HG03571 (cell line): ENCODE measurements around the gene SBNO1.

ENCODE experiments used
- ATAC-seq: cut with Tn5 transposase; IDR thresholded peaks from one replicate; pipeline ENCODE4 v1.9.1; 2021; ENCODE audit not compliant: unreplicated experiment

The SBNO1 gene

DNA sequence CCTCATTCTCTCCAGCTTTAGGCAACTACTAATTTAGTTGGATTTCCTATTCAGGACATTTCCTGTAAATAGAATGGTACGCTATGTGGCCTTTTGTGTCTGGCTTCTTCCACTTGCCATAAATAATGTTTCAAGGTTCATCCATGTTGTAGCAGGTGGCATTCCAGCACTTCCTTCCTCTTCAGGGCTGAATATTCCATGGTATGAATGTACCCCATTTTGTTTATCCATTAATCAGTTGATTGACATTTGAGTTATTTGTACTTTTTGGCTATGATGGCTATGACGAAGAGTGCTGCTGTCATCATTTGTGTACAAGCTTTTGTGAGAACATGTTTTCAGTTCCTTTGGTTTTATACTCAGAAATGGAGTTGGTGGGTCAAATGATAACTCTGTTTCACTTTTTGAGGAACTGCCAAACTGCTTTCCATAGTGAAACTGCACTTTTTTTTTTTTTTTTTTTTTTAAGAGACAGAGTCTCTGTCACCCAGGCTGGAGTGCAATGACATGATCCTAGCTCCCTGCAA lies 86.5 kb downstream of the SBNO1 start:
- ATAC-seq: peak; percentile 78

DNA sequence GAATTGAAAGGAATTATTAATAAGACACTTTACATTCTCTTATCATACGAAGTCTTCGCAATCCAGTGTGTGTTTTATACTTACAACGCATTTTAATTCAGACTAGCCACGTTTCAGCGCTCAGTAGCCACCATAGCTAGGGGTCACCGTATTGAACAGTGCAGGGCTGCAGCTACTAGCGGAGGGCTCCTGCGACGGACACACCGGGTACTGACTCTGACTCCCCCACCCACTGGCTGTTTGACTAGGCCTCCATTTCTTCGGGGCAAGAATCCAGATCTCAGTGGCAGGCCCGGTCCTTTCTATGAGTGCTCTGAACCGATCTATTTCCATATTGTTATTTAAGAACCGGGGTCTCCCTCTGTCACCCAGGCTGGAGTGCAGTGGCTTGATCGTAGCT lies 91.5 kb downstream of the SBNO1 start:
- no peak for ATAC-seq

DNA sequence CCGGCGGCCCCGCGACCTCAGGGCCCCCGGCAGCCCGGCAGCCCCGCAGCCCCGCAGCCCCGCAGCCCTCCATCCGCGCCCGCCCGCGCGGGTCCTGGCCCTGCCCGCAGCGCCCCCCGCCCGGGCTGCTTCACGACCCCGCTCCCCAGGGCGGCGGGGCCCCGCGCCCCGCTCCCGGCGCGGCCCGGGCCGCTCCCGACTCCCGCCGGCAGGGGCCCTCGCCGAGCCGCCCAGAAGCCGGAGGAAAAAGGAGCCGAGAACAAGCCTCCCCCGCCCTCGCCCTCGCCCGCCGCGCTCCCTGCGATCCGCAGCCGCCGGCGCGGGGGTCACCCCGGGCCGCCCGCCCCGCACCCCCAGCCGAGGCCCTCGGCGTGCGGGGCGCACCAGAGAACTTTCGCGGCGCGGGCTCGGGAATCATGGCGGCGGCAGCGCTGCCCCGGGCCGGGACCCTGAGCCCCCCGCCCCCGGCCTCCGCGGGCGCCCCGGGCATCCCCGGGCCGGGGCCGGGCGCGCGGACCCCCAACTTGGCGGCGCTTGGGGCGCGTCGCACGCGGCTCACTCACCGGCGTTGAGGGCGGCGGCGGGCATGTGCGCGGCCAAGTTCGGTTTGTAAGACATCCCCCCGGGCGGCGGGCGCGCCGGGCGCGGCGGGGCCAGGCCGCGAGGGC lies 93.5 kb downstream of the SBNO1 start:
- peak; percentile 51 for ATAC-seq

DNA sequence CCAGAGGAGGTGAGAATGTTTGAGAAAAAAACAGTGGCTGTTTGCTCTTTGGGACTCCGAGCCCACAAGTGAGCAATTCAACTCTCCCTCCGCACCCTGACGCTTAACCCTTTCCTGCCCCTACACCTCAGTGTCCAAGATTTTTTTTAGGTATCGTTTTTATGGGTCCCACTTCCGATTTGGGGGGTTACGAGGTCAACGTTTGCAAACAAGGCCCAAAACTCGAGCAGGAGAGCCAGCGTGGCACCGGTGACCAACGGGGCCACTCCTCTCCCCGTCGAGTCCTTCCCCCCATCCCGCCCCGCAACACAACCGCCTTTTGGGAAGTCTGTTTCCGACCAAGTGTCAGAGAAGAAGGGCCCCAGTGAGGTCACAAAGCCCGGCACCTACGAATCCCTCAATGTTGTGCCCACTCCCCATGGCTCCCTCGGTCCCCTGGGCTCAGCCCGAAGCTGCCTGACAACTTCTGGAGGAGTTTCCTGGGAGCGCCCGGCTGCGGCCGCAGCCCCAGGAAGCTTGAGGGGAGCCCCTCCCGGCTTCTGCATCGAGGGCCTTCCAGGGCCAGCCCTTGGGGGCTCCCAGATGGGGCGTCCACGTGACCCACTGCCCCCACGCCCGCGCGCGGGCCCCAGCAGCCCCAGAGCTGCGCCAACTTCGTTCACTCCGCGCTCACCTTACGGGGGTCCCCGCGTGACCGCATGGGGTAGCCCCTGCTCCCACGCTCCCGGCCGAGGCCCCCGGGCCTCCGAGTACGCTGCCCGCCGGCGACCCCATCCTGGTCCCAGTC lies 94.2 kb downstream of the SBNO1 start:
- ATAC-seq: peak; percentile 3

DNA sequence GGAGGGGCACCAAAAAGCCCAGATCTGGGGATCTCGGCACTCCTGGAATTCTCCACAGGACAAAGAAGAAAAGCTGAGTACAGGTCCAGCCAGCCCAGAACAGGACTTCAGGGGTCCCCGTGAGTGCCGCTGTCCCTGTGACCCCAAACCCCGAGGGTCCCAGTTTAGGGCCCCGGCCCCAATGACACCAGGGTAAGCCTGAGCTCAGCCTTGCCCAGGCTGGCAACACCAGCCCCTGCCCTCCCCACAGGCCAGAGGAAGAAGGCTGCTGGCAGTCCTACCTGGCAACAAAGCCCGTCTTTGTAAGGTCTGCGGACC lies 94.8 kb downstream of the SBNO1 start:
- ATAC-seq: no peak

DNA sequence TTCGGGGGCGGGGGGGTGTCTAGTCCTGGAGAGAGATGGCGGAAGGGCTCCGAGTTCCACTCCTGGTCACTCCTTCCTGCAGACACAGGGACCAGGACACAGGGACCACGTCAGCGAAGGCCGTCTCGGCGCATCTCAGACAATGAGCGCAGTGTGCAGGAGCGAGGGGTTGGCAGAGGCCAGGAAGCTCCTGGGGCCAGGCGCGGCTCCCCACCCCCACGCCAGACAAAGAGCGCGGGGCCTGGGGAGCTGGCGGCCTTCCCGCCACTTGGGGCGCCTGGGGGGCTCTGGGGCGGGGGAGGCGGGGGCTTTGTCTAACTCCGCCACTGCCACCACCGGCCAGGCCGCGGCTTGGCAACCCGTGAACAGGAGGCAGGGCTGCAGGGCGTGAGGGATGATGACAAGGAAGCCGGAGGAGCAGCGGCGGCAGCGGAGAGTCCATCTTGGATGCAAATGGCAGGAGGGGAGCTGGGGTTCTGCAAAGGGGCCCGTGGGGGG lies 95.2 kb downstream of the SBNO1 start:
- no peak for ATAC-seq

DNA sequence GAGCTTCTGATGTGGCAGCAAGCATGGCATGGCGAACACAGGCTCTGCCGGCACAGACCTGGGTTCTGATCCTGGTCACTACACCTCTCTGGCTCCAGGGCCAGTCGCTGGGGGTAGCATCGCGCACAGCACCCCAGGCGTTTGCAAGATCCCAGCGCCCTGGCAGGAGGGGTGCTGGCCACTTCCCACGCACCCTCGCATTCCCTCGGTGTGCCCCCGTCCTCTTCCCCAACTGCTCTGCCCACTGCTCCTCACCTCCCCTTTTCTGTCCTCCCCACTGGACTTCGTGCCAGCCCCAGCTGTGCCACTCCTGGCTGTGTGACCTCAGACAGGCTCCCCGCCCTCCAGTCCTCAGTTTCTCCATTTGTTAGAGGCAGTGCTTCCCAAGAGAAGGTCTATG lies 95.8 kb downstream of the SBNO1 start:
- ATAC-seq: no peak

DNA sequence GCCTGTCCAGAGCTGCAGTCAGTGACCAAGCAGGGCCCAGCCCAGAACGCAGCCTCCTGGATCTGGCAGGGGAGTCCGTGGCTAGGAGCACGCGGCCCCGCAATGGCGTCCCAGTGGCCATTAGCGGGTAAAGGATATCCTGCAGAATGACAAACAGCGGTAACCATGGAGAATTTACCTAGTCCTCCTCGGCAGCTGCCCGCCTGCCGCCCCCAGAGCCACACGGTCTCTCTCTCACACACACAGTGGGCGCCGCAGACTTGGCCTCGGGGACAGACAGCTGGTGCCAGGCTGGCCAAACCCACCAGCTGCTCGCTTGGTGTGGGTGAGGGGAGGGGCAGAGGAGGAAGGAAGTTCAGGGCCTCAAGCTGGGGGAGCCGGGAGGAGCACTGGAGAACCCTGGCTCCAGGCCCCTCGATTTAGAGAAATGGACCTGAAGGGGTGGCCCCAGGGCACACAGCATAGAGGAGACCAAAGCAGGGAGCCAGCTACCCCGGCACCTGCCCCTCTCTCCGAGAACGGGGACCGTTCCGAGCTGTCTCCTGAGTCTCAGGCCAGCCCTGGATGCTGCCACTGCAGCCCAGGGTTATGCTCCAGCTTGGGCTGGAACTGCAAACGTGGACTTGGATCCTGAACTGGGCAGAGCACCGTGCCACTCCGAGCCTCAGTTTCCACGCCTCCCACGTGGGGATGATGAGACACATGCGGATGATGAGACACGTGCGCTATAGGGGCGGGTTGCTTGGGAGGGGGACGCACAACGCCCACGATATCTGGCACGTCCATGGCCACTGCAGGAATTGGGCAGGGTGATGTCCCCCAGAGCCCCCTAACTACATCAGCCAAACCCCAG lies 96.4 kb downstream of the SBNO1 start:
- ATAC-seq: no peak

DNA sequence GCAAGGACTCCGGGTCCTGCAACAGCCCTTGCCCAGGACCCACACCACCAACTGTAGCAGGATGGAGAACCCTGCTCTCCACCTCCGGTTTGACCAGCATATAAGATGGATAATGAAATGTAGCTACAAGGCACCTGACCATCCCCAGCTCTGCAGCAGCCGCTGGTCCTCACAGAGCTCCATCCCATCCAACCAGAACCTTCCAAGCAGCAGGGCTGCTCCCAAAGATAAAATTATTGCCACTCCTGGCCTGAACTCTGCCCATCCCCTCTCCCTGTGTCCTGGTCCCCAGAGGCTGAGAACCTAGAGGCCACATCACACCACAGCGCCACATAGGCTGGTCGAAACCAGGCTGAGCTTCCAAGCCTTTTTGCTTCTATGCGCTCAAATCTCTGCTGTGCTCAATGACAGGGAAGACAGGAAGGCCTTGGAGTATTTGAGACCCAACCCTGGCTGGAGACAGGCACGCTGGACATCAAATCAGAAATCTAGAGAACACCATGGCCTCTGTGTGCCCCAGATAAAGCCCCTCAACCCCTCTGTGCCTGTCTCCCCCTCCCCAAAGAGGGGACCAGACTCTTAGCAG lies 97.2 kb downstream of the SBNO1 start:
- no peak for ATAC-seq

DNA sequence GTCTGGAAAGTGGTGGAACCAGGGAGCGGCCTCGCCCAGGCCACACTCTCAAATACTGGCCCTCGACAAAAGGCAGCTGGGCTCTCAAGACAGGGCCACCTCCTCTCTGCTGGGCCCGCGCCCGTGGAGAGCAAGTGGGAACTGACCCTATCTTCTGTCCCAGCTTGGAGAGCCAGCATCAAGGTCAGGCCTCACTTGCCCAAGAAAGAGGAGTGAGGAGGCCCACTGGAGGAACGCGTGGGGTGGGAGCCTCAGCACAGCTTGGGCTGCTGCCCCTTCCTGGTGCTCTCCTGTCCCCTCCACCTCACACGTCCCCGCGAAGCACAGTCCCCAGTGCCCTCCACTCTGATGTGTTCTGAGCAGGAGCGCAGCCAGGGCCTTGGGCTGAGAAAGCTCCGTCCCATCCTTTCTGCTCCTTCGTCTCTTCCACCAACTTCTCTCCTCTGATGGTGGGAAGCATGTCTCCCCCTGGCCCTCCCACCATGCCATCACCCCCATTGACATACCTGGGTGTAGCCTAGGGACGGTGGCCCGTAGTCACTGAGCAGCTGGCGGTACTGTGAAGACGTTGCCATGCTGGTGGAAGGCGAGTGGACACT lies 97.9 kb downstream of the SBNO1 start:
- ATAC-seq: no peak

DNA sequence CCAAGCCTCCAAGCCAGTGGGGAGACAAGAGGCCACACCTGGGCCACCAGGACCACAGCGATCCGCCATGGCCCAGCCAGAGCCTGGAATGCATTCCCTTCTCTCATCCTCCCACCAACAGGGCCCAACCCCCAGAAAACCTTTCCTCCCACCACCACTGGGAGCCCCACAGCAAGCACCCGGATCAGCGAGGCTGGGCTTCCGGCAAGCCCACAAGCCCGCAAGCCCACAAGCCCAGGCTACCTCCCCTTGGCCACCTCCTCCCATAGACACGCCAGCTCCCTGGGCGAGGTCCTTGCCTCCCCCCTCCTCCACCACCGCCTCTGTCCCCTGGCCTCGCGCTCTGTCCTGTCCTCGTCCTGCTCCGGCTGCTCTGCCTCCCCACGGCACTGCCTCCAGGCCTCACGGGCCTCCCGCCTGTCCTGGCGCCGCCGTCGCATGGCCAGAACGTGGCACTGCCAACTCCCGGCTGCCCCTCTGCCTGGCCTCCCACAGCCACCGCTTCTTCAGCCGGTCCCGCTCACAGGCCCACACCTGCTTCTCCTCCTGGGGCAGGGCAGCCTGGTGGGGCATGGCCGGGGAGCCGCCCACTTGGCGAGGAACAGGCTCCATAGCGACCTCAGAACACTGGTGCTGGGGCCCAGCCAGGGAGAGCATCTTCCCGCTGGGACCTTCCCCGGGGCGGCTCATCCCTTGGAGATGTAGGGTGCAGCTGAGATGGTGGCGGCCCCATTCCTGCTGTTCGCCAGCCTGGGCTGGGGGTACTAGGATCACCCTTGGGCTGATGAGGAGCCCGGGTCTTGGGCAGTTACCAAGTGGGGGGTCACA lies 98.6 kb downstream of the SBNO1 start:
- ATAC-seq: no peak

DNA sequence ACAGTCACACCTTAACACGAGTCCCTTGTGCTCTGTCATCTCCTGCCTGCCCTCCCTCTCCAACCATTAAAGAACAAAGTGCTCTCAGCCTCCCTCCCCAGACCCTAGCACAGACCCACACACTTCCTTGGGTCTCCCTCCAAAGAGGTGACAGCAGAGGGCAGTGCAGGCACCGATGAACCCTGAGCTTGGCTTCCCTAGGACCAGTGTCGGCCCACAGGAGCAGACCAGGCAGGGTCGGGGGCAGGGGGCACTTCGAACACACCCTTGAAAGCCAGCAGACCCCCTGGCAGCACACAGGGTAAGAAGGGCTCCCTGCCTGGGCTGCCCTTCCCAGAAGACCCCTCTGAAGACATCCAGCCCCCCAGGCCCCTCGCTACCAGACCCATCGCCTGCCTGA lies 100.0 kb downstream of the SBNO1 start:
- ATAC-seq: no peak

DNA sequence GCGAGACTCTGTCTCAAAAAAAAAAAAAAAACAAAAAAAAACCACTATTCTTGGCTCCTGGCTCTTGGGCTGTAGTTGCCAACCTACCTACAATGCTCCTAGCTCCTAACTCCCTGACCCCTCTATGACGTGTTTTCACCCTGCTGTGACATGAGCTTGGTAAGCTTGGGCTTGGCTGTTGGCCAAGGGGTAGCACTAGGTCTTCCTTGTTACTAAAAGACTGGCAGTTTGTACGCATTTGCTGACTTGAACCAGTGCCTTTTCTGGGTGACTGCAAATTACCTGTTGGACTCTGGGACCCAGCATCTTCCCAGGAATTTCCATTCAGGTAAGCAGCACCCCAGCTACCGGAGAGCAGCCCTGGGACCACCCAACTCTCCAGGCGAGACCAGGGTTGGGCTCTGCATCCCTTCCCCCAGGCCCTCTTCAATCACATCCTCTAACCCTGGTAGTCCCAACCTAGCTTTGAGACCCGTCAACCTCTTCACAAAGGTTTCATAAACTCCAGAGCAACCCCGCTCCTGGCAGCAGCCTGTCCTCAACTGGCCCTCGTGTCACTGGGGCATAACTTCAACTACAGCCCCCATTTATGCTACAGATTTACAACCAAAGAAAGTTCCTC lies 101.3 kb downstream of the SBNO1 start:
- ATAC-seq: no peak

DNA sequence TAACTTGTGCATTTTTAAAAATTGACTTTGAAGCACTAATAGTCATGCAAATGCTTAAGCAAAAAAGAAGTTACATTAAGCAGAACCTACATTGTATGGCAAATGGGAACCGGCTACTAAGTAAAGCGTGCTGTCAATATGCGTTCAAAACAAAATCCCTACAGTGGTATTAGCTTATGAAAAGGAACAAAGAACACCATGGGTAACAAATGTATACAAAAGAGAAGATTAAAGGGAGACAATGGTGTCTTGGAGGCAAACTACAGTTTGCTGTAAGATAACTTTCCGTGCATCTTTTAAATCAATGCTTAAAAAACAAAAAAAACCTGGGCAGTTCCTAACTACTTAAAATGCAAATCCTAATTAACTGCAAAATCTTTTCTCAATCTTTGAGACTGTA lies 103.5 kb downstream of the SBNO1 start:
- no peak for ATAC-seq

DNA sequence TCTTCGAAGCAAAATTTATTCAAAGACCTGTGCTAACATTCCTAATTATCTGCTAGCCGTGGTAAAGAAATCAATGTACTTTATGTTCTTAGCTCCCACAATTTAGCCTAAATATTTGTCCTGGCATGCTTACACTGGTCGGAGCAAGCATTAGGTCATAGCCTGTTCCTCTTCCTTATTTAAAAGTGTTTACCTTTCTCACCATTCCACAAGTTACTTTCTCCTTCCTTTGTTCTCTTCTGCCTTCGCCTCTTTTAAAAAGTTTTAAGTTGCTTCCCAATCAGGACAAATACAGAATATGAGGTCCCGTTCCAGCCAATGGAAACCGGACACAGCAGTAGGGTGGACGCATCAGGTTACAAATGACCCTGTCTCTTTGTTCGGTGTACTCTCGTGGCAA lies 104.6 kb downstream of the SBNO1 start:
- ATAC-seq: no peak

DNA sequence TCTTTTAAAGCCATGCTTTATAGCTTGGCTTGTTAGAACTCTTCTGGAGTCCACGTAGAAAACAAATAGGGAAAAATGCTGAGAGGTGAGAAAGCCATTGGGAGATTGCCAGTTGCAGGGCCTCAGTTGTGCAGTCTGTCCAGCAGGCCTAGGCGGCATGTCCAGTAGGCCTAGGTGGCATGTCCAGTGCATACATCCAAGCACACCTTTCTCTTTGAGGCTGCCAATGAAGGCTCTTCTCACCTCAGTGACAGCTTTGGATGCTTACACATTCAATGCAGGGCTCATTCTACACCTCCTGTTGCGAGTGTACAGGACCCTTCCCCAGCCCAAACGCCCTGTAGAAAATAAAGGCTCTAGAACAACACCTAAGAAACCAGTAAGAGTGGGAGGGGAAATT lies 106.1 kb downstream of the SBNO1 start:
- ATAC-seq: no peak

DNA sequence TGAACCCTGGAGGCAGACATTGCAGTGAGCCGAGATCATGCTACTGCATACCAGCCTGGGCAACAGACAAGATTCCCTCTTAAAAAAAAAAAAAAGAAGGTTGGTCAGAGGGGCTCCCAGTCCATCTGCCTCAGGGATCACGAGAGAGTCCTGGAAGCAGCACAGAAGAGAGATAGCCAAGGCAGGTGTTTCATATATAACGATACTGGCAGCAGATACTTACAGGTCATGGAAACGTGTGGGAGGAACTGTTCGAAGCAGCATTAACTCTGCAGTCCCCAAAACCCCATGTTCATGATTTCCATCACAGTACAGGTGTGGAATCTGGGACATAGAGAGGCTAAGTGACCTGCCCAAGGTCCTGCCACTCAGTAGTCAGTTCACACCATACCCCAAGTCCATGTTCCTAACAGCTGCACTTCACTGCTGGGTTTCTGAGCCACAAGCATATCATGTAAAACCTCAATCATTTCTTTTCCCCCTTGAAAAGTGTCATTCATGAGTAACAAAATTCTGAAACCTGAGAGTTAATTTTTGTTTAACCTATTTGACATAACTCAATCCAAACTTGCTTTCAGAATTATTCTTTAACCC lies 109.7 kb downstream of the SBNO1 start:
- ATAC-seq: no peak

DNA sequence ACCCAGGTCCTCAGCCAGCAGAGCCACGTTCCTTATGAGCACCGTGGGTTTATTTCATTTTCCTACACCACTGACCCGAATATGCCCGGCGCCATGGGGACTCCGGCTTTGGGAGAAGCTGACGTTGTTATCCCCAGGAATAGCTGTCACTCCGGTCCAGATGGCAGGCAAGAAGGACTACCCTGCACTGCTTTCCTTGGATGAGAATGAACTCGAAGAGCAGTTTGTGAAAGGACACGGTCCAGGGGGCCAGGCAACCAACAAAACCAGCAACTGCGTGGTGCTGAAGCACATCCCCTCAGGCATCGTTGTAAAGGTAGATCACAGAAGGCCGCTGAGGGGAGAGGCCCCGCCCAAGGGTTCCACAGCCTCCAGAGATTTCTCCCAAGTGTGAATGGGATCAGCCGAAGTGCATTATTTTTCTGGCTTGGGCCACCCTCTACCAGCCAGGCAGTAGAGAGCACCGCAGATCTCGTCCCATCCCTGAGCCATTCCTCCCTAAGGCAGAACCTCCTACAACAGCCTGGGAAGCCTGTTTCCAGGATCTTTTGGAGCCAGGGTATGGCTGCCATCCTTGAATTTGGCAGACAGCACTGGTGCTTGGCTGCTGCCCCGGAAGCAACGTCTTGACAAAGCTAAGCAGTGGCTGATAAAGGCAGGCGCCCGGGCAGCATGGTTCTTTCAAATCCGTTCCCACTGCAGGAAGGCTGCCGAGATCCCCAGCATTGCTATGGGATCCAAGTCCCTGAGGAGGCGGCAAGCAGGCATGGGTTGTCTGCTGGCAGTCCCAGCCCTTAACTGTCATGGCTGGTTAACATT lies 110.8 kb downstream of the SBNO1 start:
- no peak for ATAC-seq
